ENCODE measurements around the gene C11orf68.

DNA sequence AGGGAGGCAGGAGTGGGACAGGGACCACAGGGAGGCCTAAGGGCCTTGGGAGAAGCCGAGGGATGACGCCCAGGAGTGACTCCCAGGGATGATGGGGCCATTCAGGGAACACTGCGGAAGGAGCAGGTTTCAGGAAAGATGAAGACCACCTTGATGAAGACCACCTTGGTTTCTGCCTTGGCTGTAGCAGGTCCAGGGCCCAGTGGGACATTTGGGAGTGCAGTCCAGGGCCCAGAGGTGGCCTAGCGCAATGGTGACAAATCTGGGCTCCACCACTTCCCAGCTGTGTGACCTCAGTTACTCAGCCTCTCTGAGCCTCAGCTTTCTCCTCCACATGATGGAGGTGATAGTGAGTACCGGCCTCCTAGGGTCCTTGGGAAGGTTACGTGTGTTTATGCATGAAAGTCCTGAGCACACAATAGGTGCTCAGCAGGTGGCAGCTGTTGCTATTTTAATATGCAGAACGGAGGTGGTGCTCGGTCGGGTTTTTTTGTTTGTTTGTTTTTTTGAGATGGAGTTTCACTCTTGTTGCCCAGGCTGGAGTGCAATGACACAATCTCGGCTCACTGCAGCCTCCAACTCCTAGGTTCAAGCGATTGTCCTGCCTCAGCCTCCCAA, 27.2 kb upstream of the C11orf68 start:
- TF ChIP-seq POLR2A (IDR thresholded peaks at IDR 0.05; ENCODE audit: low read length) (no peak), GATA1 (IDR thresholded peaks at IDR 0.05; ENCODE audit: low read depth, low read length) (no peak)

All from erythroblast (primary cell).